SK-N-SH treated with all-trans-retinoic acid at 6 μM for 48 hours (cell line): ENCODE results near the gene ZSWIM2.

ENCODE experiments used
- ATAC-seq: fragments of 200-7000 bp; cut with Tn5 transposase; 3 replicates; pipeline ENCODE4 v1.9.1; 2020; ENCODE audit warnings: mild to moderate bottlenecking, moderate library complexity
- ARNTL ChIP-seq: fragments of 450-650 bp; formaldehyde crosslinking; IDR thresholded peaks from 2 replicates; pipeline ENCODE4 v1.5.0; 2020; ENCODE audit warnings: low read depth, mild to moderate bottlenecking, moderate library complexity, borderline replicate concordance
- BACH2 ChIP-seq: fragments of 250-450 bp; sonication (Bioruptor Pico); IDR thresholded peaks from 2 replicates; pipeline ENCODE4 v1.9.0; 2021; ENCODE audit warnings: mild to moderate bottlenecking, borderline replicate concordance
- CSDC2 ChIP-seq: fragments of 250-450 bp; sonication (Bioruptor Pico); IDR thresholded peaks from 2 replicates; pipeline ENCODE4 v1.5.0; 2020; ENCODE audit warnings: mild to moderate bottlenecking, moderate library complexity
- CSRNP3 ChIP-seq: fragments of 250-450 bp; sonication (Bioruptor Pico); IDR thresholded peaks from 2 replicates; pipeline ENCODE4 v1.5.1; 2021; ENCODE audit warnings: mild to moderate bottlenecking, moderate library complexity
- ESRRG ChIP-seq: fragments of 250-450 bp; sonication (Bioruptor Pico); IDR thresholded peaks from 2 replicates; pipeline ENCODE4 v1.6.1; 2021; ENCODE audit warnings: mild to moderate bottlenecking
- ISL1 ChIP-seq: fragments of 250-450 bp; sonication (Bioruptor Pico); IDR thresholded peaks from 2 replicates; pipeline ENCODE4 v2.1.2; 2022; ENCODE audit warnings: mild to moderate bottlenecking, moderate library complexity
- PPARA ChIP-seq: fragments of 250-450 bp; sonication (Bioruptor Pico); IDR thresholded peaks from 2 replicates; pipeline ENCODE4 v1.5.0; 2020; ENCODE audit warnings: mild to moderate bottlenecking, borderline replicate concordance
- RARB ChIP-seq: fragments of 250-450 bp; sonication (Bioruptor Pico); IDR thresholded peaks from 2 replicates; pipeline ENCODE4 v1.8.0; 2021; ENCODE audit warnings: mild to moderate bottlenecking, moderate library complexity
- TOX ChIP-seq: fragments of 250-450 bp; sonication (Bioruptor Pico); IDR thresholded peaks from 2 replicates; pipeline ENCODE4 v1.8.0; 2021; ENCODE audit warnings: mild to moderate bottlenecking, moderate library complexity, borderline replicate concordance
- TSHZ2 ChIP-seq: fragments of 250-450 bp; sonication (Bioruptor Pico); IDR thresholded peaks from 2 replicates; pipeline ENCODE4 v1.5.0; 2020; ENCODE audit warnings: mild to moderate bottlenecking, moderate library complexity
- ZC3H10 ChIP-seq: fragments of 250-450 bp; sonication (Bioruptor Pico); IDR thresholded peaks from 2 replicates; pipeline ENCODE4 v1.5.1; 2021; ENCODE audit warnings: mild to moderate bottlenecking, moderate library complexity
- ZFP3 ChIP-seq: fragments of 250-450 bp; sonication (Bioruptor Pico); IDR thresholded peaks from 2 replicates; pipeline ENCODE4 v1.5.0; 2020; ENCODE audit warnings: mild to moderate bottlenecking, moderate library complexity
- ZFP30 ChIP-seq: fragments of 450-650 bp; formaldehyde crosslinking; IDR thresholded peaks from 2 replicates; pipeline ENCODE4 v1.5.0; 2022; ENCODE audit warnings: mild to moderate bottlenecking, moderate library complexity
- ZNF565 ChIP-seq: fragments of 450-650 bp; formaldehyde crosslinking; conservative IDR thresholded peaks from 2 replicates; pipeline ENCODE4 v1.5.0; 2020; ENCODE audit warnings: low read depth, mild to moderate bottlenecking, moderate library complexity
- TF ChIP-seq, protein P1 (sequence below): fragments of 250-450 bp; sonication (Bioruptor Pico); IDR thresholded peaks from 2 replicates; pipeline ENCODE4 v1.8.0; 2021; ENCODE audit warnings: low read depth, mild to moderate bottlenecking, moderate library complexity, borderline replicate concordance
- TF ChIP-seq, protein P2 (sequence below): fragments of 250-450 bp; sonication (Bioruptor Pico); IDR thresholded peaks from 2 replicates; pipeline ENCODE4 v1.5.1; 2020; ENCODE audit warnings: low read depth, mild to moderate bottlenecking, moderate library complexity

The ZSWIM2 gene

DNA sequence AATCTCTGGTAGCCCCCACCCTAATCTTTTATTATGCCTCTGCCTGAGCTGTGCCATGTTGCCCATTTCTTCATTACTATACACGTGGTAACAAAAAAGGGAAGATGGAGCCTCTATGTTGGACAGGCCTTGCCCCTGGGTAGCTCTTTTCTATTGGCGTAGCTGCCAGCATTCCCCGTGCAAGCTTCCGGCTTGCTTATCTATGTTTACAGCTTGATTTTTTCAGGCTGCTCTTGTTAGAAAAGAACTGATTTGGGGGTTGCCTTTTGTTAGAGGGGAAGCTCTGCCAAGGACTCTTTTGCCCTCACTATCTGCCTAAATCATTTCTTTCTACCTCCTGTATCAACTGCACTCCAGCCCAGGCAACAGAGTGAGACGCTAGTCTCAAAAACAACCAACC, 45.5 kb upstream of the ZSWIM2 start (continued):
- TF ChIP-seq, protein P1, sequence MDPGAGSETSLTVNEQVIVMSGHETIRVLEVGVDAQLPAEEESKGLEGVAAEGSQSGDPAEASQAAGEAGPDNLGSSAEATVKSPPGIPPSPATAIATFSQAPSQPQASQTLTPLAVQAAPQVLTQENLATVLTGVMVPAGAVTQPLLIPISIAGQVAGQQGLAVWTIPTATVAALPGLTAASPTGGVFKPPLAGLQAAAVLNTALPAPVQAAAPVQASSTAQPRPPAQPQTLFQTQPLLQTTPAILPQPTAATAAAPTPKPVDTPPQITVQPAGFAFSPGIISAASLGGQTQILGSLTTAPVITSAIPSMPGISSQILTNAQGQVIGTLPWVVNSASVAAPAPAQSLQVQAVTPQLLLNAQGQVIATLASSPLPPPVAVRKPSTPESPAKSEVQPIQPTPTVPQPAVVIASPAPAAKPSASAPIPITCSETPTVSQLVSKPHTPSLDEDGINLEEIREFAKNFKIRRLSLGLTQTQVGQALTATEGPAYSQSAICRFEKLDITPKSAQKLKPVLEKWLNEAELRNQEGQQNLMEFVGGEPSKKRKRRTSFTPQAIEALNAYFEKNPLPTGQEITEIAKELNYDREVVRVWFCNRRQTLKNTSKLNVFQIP (CRISPR knock-in tag), result no peak
- TF ChIP-seq, protein P2, sequence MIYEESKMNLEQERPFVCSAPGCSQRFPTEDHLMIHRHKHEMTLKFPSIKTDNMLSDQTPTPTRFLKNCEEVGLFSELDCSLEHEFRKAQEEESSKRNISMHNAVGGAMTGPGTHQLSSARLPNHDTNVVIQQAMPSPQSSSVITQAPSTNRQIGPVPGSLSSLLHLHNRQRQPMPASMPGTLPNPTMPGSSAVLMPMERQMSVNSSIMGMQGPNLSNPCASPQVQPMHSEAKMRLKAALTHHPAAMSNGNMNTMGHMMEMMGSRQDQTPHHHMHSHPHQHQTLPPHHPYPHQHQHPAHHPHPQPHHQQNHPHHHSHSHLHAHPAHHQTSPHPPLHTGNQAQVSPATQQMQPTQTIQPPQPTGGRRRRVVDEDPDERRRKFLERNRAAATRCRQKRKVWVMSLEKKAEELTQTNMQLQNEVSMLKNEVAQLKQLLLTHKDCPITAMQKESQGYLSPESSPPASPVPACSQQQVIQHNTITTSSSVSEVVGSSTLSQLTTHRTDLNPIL (CRISPR knock-in tag), result no peak
- no peak for TF ChIP-seq PPARA (CRISPR knock-in tag)
- no peak for TF ChIP-seq ESRRG
- no peak for TF ChIP-seq ISL1 (CRISPR knock-in tag)

- TF ChIP-seq BACH2 (CRISPR knock-in tag), result no peak
- TF ChIP-seq ISL1 (CRISPR knock-in tag), result no peak
- no peak for TF ChIP-seq TSHZ2
- no peak for TF ChIP-seq ZFP30 (CRISPR knock-in tag)
- no peak for TF ChIP-seq ZNF565 (CRISPR knock-in tag)
- TF ChIP-seq CSRNP3 (CRISPR knock-in tag), result no peak
- TF ChIP-seq, protein P2 (CRISPR knock-in tag), result no peak
- TF ChIP-seq ZC3H10, result no peak
- no peak for TF ChIP-seq PPARA (CRISPR knock-in tag)
- no peak for TF ChIP-seq TOX (CRISPR knock-in tag)
- ATAC-seq, result no peak
Observed at GRCh38 chr2:186892821-186893220, 43.9 kb upstream of the ZSWIM2 start.

DNA sequence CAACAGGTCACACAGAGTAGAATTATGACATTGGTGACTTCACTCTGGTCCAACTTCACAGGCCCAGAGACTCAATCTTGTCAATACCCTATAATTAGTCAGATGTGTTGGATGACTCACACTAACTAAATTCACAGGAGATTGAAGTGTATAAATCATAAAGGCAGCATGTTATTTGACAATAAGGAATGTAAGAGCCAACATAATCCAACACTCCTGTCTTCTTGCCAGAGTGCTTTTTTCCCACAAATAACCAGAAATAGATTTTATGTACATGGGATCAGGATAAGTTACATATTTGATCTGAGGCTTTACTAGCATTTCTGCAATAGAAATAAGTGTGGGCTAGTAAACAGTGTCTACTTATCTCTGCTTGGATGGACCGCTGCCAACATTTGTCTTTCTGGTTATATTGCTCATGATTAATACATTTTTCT, 42.2 kb upstream of the ZSWIM2 start:
- peak; percentile 44; the same call in 2 of the 3 replicates for ATAC-seq
- TF ChIP-seq ISL1 (CRISPR knock-in tag), result peak; percentile 49; the same call in 1 of the 2 replicates
- TF ChIP-seq CSDC2 (CRISPR knock-in tag), result no peak
- TF ChIP-seq RARB (CRISPR knock-in tag), result no peak
- TF ChIP-seq CSRNP3 (CRISPR knock-in tag), result no peak
- TF ChIP-seq ZFP3 (CRISPR knock-in tag), result no peak
- 0 out of 2 replicates have a peak, but pooled peaks have one; percentile 21 for TF ChIP-seq TOX (CRISPR knock-in tag)
- no peak for TF ChIP-seq BACH2 (CRISPR knock-in tag)
- no peak for TF ChIP-seq ARNTL (CRISPR knock-in tag)
